Activated CD4-positive, alpha-beta T cell treated with anti-CD3 and anti-CD28 coated beads, Interleukin-2, amount 50 U/mL, for 24 hours (primary cell): ENCODE data around the gene BEST3.
"Not testable (repeated sequence)": the region's sequence is repeated elsewhere in the genome, so short reads cannot be mapped to it uniquely, and the experiment has no call there.

ENCODE experiments used
- DNase-seq, 2 donors: peaks; one replicate each; pipeline ENCODE4 v3.0.0-alpha.2; 2020; ENCODE audit warnings: low read depth in 1 of 2, low spot score in 1 of 2

The BEST3 gene

GRCh38 chr12:69649529-69649928, 49.6 kb downstream of the BEST3 start:
- DNase-seq: no peak

- no peak for DNase-seq
Observed at GRCh38 chr12:69648476-69648875, 50.6 kb downstream of the BEST3 start.

- DNase-seq: no peak
Observed at GRCh38 chr12:69647178-69647577, 51.9 kb downstream of the BEST3 start.

GRCh38 chr12:69645031-69645430, 54.1 kb downstream of the BEST3 start:
- DNase-seq: no peak

GRCh38 chr12:69644511-69644910, 54.6 kb downstream of the BEST3 start:
- DNase-seq: no peak

- no peak for DNase-seq
Observed at GRCh38 chr12:69642531-69642930, 56.6 kb downstream of the BEST3 start.

- no peak for DNase-seq
Observed at GRCh38 chr12:69641546-69641945, 57.6 kb downstream of the BEST3 start.

- peak; percentile 30 to 49 for DNase-seq
Observed at GRCh38 chr12:69639400-69640016, 59.6 kb downstream of the BEST3 start.

GRCh38 chr12:69633061-69633460, 66.0 kb downstream of the BEST3 start:
- no peak for DNase-seq

GRCh38 chr12:69630191-69630590, 68.9 kb downstream of the BEST3 start:
- DNase-seq: no peak

- no peak for DNase-seq
Observed at GRCh38 chr12:69627501-69627900, 71.6 kb downstream of the BEST3 start.

- DNase-seq: no peak
Observed at GRCh38 chr12:69623970-69624369, 75.1 kb downstream of the BEST3 start.

- no peak for DNase-seq
Observed at GRCh38 chr12:69621551-69621950, 77.6 kb downstream of the BEST3 start.

GRCh38 chr12:69620921-69621320, 78.2 kb downstream of the BEST3 start:
- DNase-seq: no peak

GRCh38 chr12:69620077-69620476, 79.0 kb downstream of the BEST3 start:
- DNase-seq: no peak

GRCh38 chr12:69619050-69619449, 80.1 kb downstream of the BEST3 start:
- DNase-seq: no peak

- DNase-seq: no peak
Observed at GRCh38 chr12:69616025-69616424, 83.1 kb downstream of the BEST3 start.

GRCh38 chr12:69613351-69613750, 85.8 kb downstream of the BEST3 start:
- DNase-seq: no peak

GRCh38 chr12:69610729-69611128, 88.4 kb downstream of the BEST3 start, which contains the start of gene LRRC10:
TSS of gene LRRC10 (minus strand) at chr12:69610907. CDS start at chr12:69610838, 69 bp downstream.
- no peak for DNase-seq

GRCh38 chr12:69610126-69610525, 89.0 kb downstream of the BEST3 start:
- DNase-seq: no peak

GRCh38 chr12:69608114-69608513, 91.0 kb downstream of the BEST3 start:
- no peak for DNase-seq

GRCh38 chr12:69604275-69604674, 94.8 kb downstream of the BEST3 start:
- not testable (repeated sequence) for DNase-seq
